HEK293 (cell line): ENCODE measurements around the gene CXCL12.

Experiments
- CTCF ChIA-PET: fragments of 350-600 bp; formaldehyde crosslinking; extraction: SDS; loops from one replicate; lab custom pipeline; 2021; ENCODE audit warnings: antibody characterized with exemption; lab: Yijun Ruan, JAX
- POLR2A ChIA-PET: fragments of 300-600 bp; formaldehyde crosslinking; extraction: SDS; loops from one replicate; lab custom pipeline; 2020; ENCODE audit warnings: antibody characterized with exemption, inconsistent platforms; lab: Yijun Ruan, JAX
- H3K27ac ChIP-seq: fragments of 200-500 bp; sonication (Bioruptor generic); 2 replicates; pipeline ENCODE4 v1.5.1; 2014; ENCODE audit warnings: low read depth, low read length, control low read depth, inconsistent platforms; ENCODE audit errors: extremely low read depth
- H3K36me3 ChIP-seq, 2 experiments: fragments of 200-500 bp in 1 of 2; sonication (Bioruptor generic) in 1 of 2; 1 replicate in 1 of 2; 2 replicates in 1 of 2; pipeline ENCODE4 v1.5.1; 2014 to 2017; ENCODE audit warnings: inconsistent platforms in 2 of 2, low read length in 2 of 2; ENCODE audit not compliant: control insufficient read depth in 2 of 2, insufficient read depth in 1 of 2
- H3K4me1 ChIP-seq: fragments of 200-500 bp; sonication (Bioruptor generic); 2 replicates; pipeline ENCODE4 v1.5.1; 2014; ENCODE audit warnings: mild to moderate bottlenecking, low read length, inconsistent platforms; ENCODE audit not compliant: control insufficient read depth, insufficient read depth
- H3K4me3 ChIP-seq: 2 replicates; pipeline ENCODE4 v1.5.1; 2011; ENCODE audit warnings: low read depth, mild to moderate bottlenecking, control low read depth, low read length, moderate library complexity
- H3K9me3 ChIP-seq: fragments of 200-500 bp; sonication (Bioruptor generic); 2 replicates; pipeline ENCODE4 v1.5.1; 2014; ENCODE audit warnings: low read depth, low read length, inconsistent platforms; ENCODE audit not compliant: control insufficient read depth, insufficient read depth
- HOXA7 ChIP-seq: sonication (generic); formaldehyde crosslinking; IDR thresholded peaks from 2 replicates; pipeline ENCODE4 v1.8.1; 2022; ENCODE audit warnings: missing genetic modification reagents, borderline replicate concordance
- HOXD13 ChIP-seq: sonication (generic); formaldehyde crosslinking; IDR thresholded peaks from 2 replicates; pipeline ENCODE4 v1.8.0; 2022; ENCODE audit warnings: missing genetic modification reagents, borderline replicate concordance
- PRDM2 ChIP-seq: fragments of 450-650 bp; formaldehyde crosslinking; IDR thresholded peaks from 2 replicates; pipeline ENCODE4 v1.5.1; 2016; ENCODE audit warnings: missing biosample characterization, missing genetic modification characterization, borderline replicate concordance
- ZBTB21 ChIP-seq: fragments of 450-650 bp; formaldehyde crosslinking; IDR thresholded peaks from 2 replicates; pipeline ENCODE4 v1.5.1; 2017; ENCODE audit warnings: missing biosample characterization, missing genetic modification characterization
- ZBTB49 ChIP-seq: fragments of 450-650 bp; formaldehyde crosslinking; IDR thresholded peaks from 2 replicates; pipeline ENCODE4 v1.5.1; 2016; ENCODE audit warnings: missing biosample characterization, missing genetic modification characterization, low read depth
- ZNF10 ChIP-seq: fragments of 450-650 bp; formaldehyde crosslinking; IDR thresholded peaks from 2 replicates; pipeline ENCODE4 v1.5.1; 2017; ENCODE audit warnings: missing biosample characterization, missing genetic modification characterization
- ZNF121 ChIP-seq: fragments of 450-650 bp; formaldehyde crosslinking; IDR thresholded peaks from 2 replicates; pipeline ENCODE4 v1.5.1; 2016; ENCODE audit warnings: missing biosample characterization, missing genetic modification characterization
- ZNF133 ChIP-seq: fragments of 450-650 bp; formaldehyde crosslinking; IDR thresholded peaks from 2 replicates; pipeline ENCODE4 v1.5.1; 2016; ENCODE audit warnings: missing biosample characterization, missing genetic modification characterization
- ZNF155 ChIP-seq: fragments of 450-650 bp; formaldehyde crosslinking; IDR thresholded peaks from 2 replicates; pipeline ENCODE4 v1.5.1; 2016; ENCODE audit warnings: missing biosample characterization, missing genetic modification characterization
- ZNF157 ChIP-seq: fragments of 450-650 bp; formaldehyde crosslinking; IDR thresholded peaks from 2 replicates; pipeline ENCODE4 v1.5.1; 2016; ENCODE audit warnings: missing biosample characterization, missing genetic modification characterization
- ZNF23 ChIP-seq: fragments of 450-650 bp; formaldehyde crosslinking; IDR thresholded peaks from 2 replicates; pipeline ENCODE4 v1.5.1; 2016; ENCODE audit warnings: missing biosample characterization, missing genetic modification characterization, borderline replicate concordance
- ZNF366 ChIP-seq: fragments of 450-650 bp; formaldehyde crosslinking; conservative IDR thresholded peaks from 2 replicates; pipeline ENCODE4 v1.5.1; 2016; ENCODE audit warnings: missing biosample characterization, missing genetic modification characterization
- ZNF37A ChIP-seq: fragments of 450-650 bp; IDR thresholded peaks from 2 replicates; pipeline ENCODE4 v1.5.1; 2018; ENCODE audit warnings: missing biosample characterization, missing genetic modification characterization
- ZNF449 ChIP-seq: fragments of 450-650 bp; formaldehyde crosslinking; IDR thresholded peaks from 2 replicates; pipeline ENCODE4 v1.5.1; 2017; ENCODE audit warnings: missing biosample characterization, mild to moderate bottlenecking, missing genetic modification characterization, moderate library complexity
- ZNF514 ChIP-seq: fragments of 450-650 bp; formaldehyde crosslinking; IDR thresholded peaks from 2 replicates; pipeline ENCODE4 v1.5.1; 2016; ENCODE audit warnings: missing biosample characterization, missing genetic modification characterization
- ZNF555 ChIP-seq: fragments of 450-650 bp; formaldehyde crosslinking; conservative IDR thresholded peaks from 2 replicates; pipeline ENCODE4 v1.5.1; 2017; ENCODE audit warnings: missing biosample characterization, mild to moderate bottlenecking, missing genetic modification characterization, inconsistent platforms
- ZNF560 ChIP-seq: fragments of 450-650 bp; formaldehyde crosslinking; IDR thresholded peaks from 2 replicates; pipeline ENCODE4 v1.5.1; 2017; ENCODE audit warnings: missing biosample characterization, missing genetic modification characterization, borderline replicate concordance
- ZNF585B ChIP-seq: fragments of 450-650 bp; formaldehyde crosslinking; IDR thresholded peaks from 2 replicates; pipeline ENCODE4 v1.5.1; 2016; ENCODE audit warnings: missing biosample characterization, missing genetic modification characterization
- ZNF664 ChIP-seq: fragments of 450-650 bp; formaldehyde crosslinking; IDR thresholded peaks from 2 replicates; pipeline ENCODE4 v1.5.1; 2016; ENCODE audit warnings: missing biosample characterization, missing genetic modification characterization
- ZSCAN23 ChIP-seq: fragments of 450-650 bp; formaldehyde crosslinking; IDR thresholded peaks from 2 replicates; pipeline ENCODE4 v1.5.1; 2016; ENCODE audit warnings: missing biosample characterization, missing genetic modification characterization
- ZXDB ChIP-seq: fragments of 450-650 bp; formaldehyde crosslinking; IDR thresholded peaks from 2 replicates; pipeline ENCODE4 v1.5.1; 2016; ENCODE audit warnings: missing biosample characterization, missing genetic modification characterization
- TF ChIP-seq, protein P1 (sequence below): fragments of 450-650 bp; formaldehyde crosslinking; IDR thresholded peaks from 2 replicates; pipeline ENCODE4 v1.5.1; 2016; ENCODE audit warnings: missing biosample characterization, missing genetic modification characterization
- TF ChIP-seq, protein P2 (sequence below): fragments of 450-650 bp; formaldehyde crosslinking; IDR thresholded peaks from 2 replicates; pipeline ENCODE4 v1.5.1; 2016; ENCODE audit warnings: missing biosample characterization, missing genetic modification characterization

The CXCL12 gene

GRCh38 chr10:44390585-44391072 is 5.7 kb upstream of the CXCL12 start (continued):
- no peak for TF ChIP-seq ZBTB49
- no peak for TF ChIP-seq ZNF585B (tag by site-specific recombination)
- TF ChIP-seq ZNF560 (tag by site-specific recombination) = no peak
- TF ChIP-seq HOXA7 (CRISPR knock-in tag) = no peak

- Histone ChIP-seq H3K9me3 (no peaks in the 10 kb centered on the region), H3K4me3 (no peak overlapping the region), H3K4me1 (peaks cover 5% of the 10 kb centered on the region), H3K36me3 (no peaks in the 10 kb centered on the region), H3K27ac (no peak overlapping the region)
- ChIA-PET CTCF (interaction anchor here (0.9 to 1.1 kb wide), 3 partner anchors 11 to 469 kb away, joined by 3 to 5 read pairs (median 4); no protein-coding TSS in a partner anchor), POLR2A (interaction anchor here (0.7 kb wide), 1 partner anchor 338 kb away, joined by 4 read pairs; no protein-coding TSS in a partner anchor)
- no peak for TF ChIP-seq PRDM2
- no peak for TF ChIP-seq HOXD13
- TF ChIP-seq ZNF121 (tag by site-specific recombination) = no peak
- no peak for TF ChIP-seq ZXDB (tag by site-specific recombination)
- TF ChIP-seq ZBTB21 = no peak
- TF ChIP-seq ZNF157 = no peak
- TF ChIP-seq, protein P1, sequence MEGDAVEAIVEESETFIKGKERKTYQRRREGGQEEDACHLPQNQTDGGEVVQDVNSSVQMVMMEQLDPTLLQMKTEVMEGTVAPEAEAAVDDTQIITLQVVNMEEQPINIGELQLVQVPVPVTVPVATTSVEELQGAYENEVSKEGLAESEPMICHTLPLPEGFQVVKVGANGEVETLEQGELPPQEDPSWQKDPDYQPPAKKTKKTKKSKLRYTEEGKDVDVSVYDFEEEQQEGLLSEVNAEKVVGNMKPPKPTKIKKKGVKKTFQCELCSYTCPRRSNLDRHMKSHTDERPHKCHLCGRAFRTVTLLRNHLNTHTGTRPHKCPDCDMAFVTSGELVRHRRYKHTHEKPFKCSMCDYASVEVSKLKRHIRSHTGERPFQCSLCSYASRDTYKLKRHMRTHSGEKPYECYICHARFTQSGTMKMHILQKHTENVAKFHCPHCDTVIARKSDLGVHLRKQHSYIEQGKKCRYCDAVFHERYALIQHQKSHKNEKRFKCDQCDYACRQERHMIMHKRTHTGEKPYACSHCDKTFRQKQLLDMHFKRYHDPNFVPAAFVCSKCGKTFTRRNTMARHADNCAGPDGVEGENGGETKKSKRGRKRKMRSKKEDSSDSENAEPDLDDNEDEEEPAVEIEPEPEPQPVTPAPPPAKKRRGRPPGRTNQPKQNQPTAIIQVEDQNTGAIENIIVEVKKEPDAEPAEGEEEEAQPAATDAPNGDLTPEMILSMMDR (tag by site-specific recombination) = no peak
- TF ChIP-seq ZNF37A (tag by site-specific recombination) = no peak
- no peak for TF ChIP-seq ZNF23 (tag by site-specific recombination)
- no peak for TF ChIP-seq ZNF366 (tag by site-specific recombination)
- no peak for TF ChIP-seq ZNF10
- TF ChIP-seq ZNF664 = no peak
- TF ChIP-seq, protein P2, sequence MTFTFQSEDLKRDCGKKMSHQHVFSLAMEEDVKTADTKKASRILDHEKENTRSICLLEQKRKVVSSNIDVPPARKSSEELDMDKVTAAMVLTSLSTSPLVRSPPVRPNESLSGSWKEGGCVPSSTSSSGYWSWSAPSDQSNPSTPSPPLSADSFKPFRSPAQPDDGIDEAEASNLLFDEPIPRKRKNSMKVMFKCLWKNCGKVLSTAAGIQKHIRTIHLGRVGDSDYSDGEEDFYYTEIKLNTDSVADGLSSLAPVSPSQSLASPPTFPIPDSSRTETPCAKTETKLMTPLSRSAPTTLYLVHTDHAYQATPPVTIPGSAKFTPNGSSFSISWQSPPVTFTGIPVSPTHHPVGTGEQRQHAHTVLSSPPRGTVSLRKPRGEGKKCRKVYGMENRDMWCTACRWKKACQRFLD (tag by site-specific recombination) = no peak
- no peak for TF ChIP-seq ZNF155 (tag by site-specific recombination)
- TF ChIP-seq ZNF133 (tag by site-specific recombination) = no peak
- no peak for TF ChIP-seq ZNF514 (tag by site-specific recombination)
- no peak for TF ChIP-seq ZSCAN23 (tag by site-specific recombination)
- TF ChIP-seq ZNF555 (tag by site-specific recombination) = no peak
- TF ChIP-seq ZNF449 (tag by site-specific recombination) = no peak
Observed at GRCh38 chr10:44389556-44389955, 4.7 kb upstream of the CXCL12 start.
